ENCODE results near the gene SUMO3. TPM values are rescaled to one million over a fixed set of nuclear protein-coding genes. Genes with fewer than 3 reads are reported as not detected.

The SUMO3 gene
- total RNA-seq, 4 donors from 2014 or later = 41.7 to 56.2 (median 53.7) TPM

DNA sequence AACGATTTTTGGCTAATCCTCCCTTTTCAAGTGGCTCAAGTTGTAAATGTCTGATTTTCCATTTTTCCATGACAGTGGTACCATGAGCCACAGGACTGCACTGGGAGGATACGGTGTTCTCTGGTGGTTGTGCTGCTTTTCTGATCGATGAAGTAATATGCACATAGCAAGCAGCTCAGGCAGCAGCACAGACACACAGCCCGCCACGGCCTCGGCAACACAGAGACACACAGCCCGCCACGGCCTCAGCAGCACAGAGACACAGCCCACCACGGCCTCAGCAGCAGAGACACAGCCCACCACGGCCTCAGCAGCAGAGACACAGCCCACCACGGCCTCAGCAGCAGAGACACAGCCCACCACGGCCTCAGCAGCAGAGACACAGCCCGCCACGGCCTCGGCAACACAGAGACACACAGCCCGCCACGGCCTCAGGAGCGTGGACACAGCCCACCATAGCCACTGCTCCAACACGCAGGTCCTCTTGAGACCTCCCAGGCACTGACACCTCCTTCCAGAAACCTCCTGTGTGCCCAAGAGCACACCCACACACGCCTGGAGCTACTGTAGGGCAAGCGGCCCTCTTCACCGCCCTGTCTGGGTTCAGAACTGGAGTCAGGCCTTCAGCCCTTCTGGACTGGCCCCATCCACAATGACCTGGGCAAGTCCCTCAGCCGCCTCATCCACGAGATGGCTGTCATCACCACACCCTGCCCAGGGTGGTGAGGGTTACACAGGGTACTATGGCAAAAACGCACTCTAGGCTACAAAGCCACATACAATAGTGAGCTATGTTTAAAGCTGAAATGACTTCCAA lies 45.2 kb upstream of the SUMO3 start:
- TF ChIP-seq POLR2AphosphoS5 (IDR thresholded peaks at IDR 0.05) = no peak
- Histone ChIP-seq H3K4me3 (no peak overlapping the region), H3K27me3 (no peaks in the 10 kb centered on the region), H3K9me3 (no peaks in the 10 kb centered on the region), H3K4me1 (peaks cover 4 to 74% (median 25%) of the 10 kb centered on the region in 3 donors), H3K27ac (no peak overlapping the region), H3K36me3 (peaks cover 0 to 71% of the 10 kb centered on the region in 2 donors)
- 89 to 91% methylated on average over 4 to 5 of the region's 25 CpGs for WGBS, 2 donors (ENCODE audit: low coverage in 1 of 2)
- no peak for ATAC-seq

- Histone ChIP-seq H3K27me3 (no peaks in the 10 kb centered on the region), H3K4me1 (peaks cover 0 to 63% (median 0%) of the 10 kb centered on the region in 3 donors), H3K27ac (no peak overlapping the region), H3K9me3 (no peaks in the 10 kb centered on the region), H3K36me3 (peaks cover 0 to 96% of the 10 kb centered on the region in 2 donors), H3K4me3 (no peak overlapping the region)
- ATAC-seq = no peak
- TF ChIP-seq CTCF (IDR thresholded peaks at IDR 0.05) (no peak), POLR2A (IDR thresholded peaks at IDR 0.05) (no peak), EP300 (IDR thresholded peaks at IDR 0.05) (no peak), POLR2AphosphoS5 (IDR thresholded peaks at IDR 0.05) (no peak)
- WGBS, 2 donors (ENCODE audit: low coverage in 1 of 2) = 65 to 66% methylated on average over 4 to 10 of the region's 10 CpGs
These were observed 40.9 kb upstream of the SUMO3 start for GRCh38 chr21:44858791-44859190.

GRCh38 chr21:44858291-44858690 lies 40.4 kb upstream of the SUMO3 start:
- no peak for TF ChIP-seq POLR2A (IDR thresholded peaks at IDR 0.05)
- no peak for TF ChIP-seq POLR2AphosphoS5 (IDR thresholded peaks at IDR 0.05)
- no peak for TF ChIP-seq EP300 (IDR thresholded peaks at IDR 0.05)
- TF ChIP-seq CTCF (IDR thresholded peaks at IDR 0.05) = no peak
- H3K27me3 ChIP-seq = no peaks in the 10 kb centered on the region
- peaks cover 0 to 96% of the 10 kb centered on the region in 2 donors for H3K36me3 ChIP-seq
- ATAC-seq = no peak
- 71 to 77% methylated on average over 8 to 13 of the region's 15 CpGs for WGBS, 2 donors (ENCODE audit: low coverage in 1 of 2)
- H3K4me1 ChIP-seq = peaks cover 0 to 62% (median 0%) of the 10 kb centered on the region in 3 donors
- peak overlapping the region in 1 of 4 donors; percentile 29 for H3K27ac ChIP-seq
- no peak overlapping the region for H3K4me3 ChIP-seq
- no peaks in the 10 kb centered on the region for H3K9me3 ChIP-seq

- Histone ChIP-seq H3K4me3 (no peak overlapping the region), H3K36me3 (peaks cover 0 to 98% of the 10 kb centered on the region in 2 donors), H3K9me3 (no peaks in the 10 kb centered on the region), H3K4me1 (peaks cover 0 to 52% (median 0%) of the 10 kb centered on the region in 3 donors), H3K27ac (no peak overlapping the region), H3K27me3 (no peaks in the 10 kb centered on the region)
- 67 to 92% methylated on average over 2 to 4 of the region's 16 CpGs for WGBS, 2 donors (ENCODE audit: low coverage in 1 of 2)
- no peak for ATAC-seq
- TF ChIP-seq POLR2AphosphoS5 (IDR thresholded peaks at IDR 0.05) (no peak), CTCF (IDR thresholded peaks at IDR 0.05) (no peak), POLR2A (IDR thresholded peaks at IDR 0.05) (no peak), EP300 (IDR thresholded peaks at IDR 0.05) (no peak)
These were observed 39.4 kb upstream of the SUMO3 start for GRCh38 chr21:44857127-44857892.

- Histone ChIP-seq H3K36me3 (peaks cover 0 to 99% of the 10 kb centered on the region in 2 donors), H3K27ac (peak overlapping the region in 1 of 4 donors; percentile 24), H3K9me3 (no peaks in the 10 kb centered on the region), H3K4me3 (no peak overlapping the region), H3K27me3 (no peaks in the 10 kb centered on the region), H3K4me1 (peaks cover 0 to 40% (median 0%) of the 10 kb centered on the region in 3 donors)
- ATAC-seq = no peak
- no peak for TF ChIP-seq CTCF (IDR thresholded peaks at IDR 0.05)
- TF ChIP-seq POLR2AphosphoS5 (IDR thresholded peaks at IDR 0.05) = no peak
- TF ChIP-seq EP300 (IDR thresholded peaks at IDR 0.05) = no peak
- no peak for TF ChIP-seq POLR2A (IDR thresholded peaks at IDR 0.05)
- WGBS, 2 donors (ENCODE audit: low coverage in 1 of 2) = 80 to 93% methylated on average over 2 to 9 of the region's 17 CpGs
These were observed 38.3 kb upstream of the SUMO3 start for GRCh38 chr21:44856131-44856530.
